Embryonic facial prominence (tissue), 1 donor: Measurements from ENCODE around the gene ADRA2C.

Source experiments
- DNase-seq: peaks from one replicate; pipeline ENCODE4 v3.0.0-alpha.2; 2016; ENCODE audit errors: extremely low spot score

ADRA2C gene

GRCh38 chr4:3766036-3766784, at the start of gene ADRA2C:
Gene ADRA2C (plus strand): TSS chr4:3766385. CDS start chr4:3766607, 222 bp downstream.
- no peak for DNase-seq

- DNase-seq: no peak
These were observed 49.5 kb upstream of the ADRA2C start for GRCh38 chr4:3716631-3717235.

GRCh38 chr4:3717241-3717640, 48.9 kb upstream of the ADRA2C start:
- no peak for DNase-seq

DNA sequence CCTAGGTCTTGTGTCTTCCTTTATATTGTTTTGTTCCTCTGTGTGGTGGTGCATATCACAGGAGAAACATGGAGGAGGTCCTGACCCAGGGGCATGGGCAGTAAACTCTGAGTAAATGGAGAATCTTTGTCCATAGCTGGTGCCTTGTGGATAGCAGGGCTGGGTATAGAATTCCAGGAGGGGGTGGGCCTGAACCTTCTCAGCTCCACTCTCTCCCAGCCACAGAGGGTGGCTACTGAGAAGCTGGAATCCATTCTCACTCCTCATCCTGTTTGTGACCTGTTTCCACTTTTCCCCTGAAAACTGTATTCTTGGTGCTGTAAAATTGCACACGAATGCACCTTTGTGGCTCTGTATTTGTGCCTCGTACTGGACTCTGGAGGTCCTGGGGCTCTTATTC, 47.7 kb upstream of the ADRA2C start:
- DNase-seq: no peak

DNA sequence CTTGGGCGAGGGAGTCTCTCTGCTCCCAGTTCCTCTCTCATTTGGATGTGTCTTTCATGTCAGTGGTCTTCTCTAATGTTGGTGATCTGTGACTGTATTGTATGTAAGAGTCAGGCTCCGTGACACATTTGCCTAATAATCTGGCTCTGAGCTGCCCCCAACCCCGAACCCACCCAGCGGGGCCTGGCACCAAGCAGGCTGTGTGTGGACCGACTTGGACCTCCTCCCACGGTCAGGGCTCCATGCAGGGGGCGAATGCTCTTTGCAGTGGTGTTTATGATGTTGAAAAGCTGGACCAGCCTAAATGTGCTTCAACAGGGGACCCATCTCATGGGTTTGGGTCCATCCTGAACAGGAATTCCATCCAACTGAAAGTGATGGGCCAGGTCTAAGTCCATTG, 47.0 kb upstream of the ADRA2C start:
- DNase-seq: no peak

GRCh38 chr4:3719836-3720235, 46.3 kb upstream of the ADRA2C start:
- DNase-seq: no peak

- DNase-seq: no peak
These were observed 45.7 kb upstream of the ADRA2C start for GRCh38 chr4:3720466-3720865.

DNA sequence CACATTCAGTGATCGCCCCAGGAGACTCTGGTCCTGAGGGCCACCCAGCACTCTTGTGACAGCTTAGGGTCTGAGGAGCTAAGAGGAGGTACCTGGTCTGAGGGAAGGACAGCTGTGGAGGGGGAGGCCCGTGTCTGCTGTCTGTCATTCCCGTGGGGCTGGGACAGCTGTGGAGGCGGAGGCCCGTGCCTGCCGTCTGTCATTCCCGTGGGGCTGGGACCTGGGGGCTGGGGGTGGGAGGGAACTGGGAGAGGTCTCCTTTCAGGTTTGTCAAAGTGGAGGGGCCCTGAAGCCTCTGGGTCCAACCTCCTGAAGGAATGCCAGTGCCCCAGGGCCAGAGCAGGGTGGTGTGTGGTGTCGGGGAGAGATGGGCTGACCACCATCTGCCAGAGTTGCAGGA, 45.0 kb upstream of the ADRA2C start:
- no peak for DNase-seq

DNA sequence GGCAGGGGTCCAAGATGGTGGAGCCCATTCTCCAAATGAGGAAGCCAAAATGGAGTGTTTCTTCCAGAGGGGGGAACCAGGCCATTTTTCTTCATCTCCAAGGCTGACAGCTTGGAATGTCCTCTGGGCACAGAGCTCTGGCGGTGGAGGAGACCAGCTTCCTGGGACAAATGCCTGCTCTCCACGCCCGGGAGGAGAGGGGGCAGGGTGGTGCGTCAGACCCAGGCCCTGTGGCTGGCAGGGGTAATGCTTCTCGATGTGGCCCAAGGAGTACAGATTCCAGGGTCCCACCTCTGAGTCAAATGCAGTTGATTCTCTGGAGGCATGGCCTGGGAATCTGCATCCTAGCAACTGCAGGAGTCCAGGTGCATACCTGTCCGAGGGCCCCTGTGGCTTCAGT, 44.6 kb upstream of the ADRA2C start:
- DNase-seq: no peak

GRCh38 chr4:3722446-3723231, 43.5 kb upstream of the ADRA2C start:
- DNase-seq: no peak

DNA sequence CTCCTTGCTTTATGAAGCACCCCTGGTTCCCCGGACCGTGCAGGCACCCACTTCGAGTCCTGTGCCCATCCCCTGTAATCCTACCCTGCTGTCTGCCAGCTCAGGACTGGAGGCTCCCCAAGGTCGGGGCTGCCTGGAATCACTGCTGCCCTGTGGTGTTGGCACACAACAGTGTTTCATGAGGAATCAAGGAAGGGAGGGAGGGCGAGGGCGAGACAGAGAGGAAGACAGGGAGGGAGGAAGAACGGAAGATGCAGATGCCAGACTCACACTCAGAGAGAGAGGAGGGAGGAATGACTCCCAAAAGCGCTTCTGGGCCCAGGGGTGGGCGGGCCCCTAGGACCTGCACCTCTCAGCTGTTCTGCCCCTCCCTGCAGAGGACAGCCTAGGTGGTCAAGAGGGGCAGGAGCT, 42.9 kb upstream of the ADRA2C start:
- DNase-seq: no peak

DNA sequence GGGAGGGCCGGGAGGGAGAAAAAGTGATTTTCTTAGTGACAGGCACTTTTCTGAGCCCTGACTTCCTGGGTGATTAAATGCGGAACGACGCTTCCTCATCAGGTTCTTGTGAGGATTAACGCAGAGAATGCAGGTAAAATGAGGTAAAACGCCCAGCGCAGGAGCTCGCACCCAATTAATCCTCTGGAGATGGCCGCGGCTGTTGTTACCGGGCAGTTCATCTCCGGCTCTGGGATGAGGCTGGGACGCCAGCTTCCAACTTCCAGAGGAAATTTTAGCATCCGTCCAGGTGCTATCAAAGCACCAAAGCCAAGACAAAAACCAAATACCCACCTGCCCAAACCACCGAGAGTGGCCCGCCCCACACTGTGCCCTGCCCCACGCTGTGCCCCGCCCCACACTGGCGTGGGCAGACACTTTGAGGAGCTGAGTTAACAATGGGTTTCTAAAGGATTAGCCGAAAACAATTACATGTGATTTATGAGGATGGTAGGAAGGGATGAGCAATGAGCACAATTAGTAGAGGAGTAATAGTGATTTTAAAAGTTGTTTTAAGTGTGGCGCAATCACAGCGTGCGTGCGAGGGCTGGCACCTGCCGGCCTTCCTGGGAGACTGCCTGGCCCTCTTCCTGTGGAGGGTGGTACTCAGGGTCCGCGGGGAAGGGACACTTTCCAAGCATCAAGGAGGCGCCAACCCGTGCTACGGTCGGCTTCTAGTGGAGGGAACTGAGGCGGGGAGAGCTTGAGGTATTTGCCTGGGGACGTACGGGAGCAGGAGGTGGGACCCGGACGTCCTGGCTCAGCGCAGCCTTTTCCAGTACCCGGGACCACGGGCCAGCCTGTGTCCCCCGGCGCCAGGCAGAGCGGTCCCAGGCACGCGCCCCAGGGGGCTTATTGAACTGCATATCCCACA, 41.6 kb upstream of the ADRA2C start:
- no peak for DNase-seq

DNA sequence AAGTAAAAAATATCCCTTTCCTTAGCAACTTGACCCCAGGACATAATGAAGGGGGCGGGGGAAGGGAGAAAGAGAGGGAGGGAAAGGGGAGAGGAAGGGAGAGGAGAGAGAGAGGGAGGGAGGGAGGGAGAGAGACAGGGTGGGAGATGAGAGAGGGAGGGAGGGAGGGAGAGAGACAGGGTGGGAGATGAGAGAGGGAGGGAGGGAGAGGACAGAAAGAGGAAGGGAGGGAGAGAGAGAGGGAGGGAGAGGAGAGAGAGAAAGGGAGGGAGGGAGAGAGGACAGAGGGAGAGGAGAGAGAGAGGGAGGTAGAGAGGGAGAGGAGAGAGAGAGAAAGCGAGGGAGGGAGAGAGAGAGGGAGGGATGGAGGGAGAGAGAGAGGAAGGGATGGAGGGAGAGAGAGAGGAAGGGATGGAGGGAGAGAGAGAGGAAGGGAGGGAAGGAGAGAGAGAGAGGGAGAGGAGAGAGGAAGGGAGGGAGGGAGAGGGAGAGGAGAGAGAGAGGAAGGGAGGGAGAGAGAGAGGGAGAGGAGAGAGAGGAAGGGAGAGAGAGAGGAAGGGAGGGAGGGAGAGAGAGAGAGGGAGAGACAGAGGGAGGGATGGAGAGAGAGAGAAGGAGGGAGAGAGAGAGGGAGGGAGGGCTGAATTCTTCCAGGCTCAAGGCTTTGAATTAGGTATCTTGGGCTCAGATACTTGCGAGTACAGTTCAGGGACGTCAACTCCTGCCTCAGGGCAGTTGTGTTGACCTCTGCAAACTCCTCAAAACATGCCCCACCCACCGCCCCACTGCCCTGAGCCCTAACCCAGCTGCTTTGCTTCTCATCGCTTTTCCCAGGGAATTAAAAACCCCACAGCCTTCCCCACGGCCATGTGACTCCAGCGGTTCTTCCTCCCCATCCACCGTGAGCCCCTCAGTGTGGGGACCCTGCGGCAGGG, 40.0 kb upstream of the ADRA2C start:
- DNase-seq: no peak

GRCh38 chr4:3727847-3728469, 38.2 kb upstream of the ADRA2C start:
- no peak for DNase-seq

- DNase-seq: no peak
These were observed 36.9 kb upstream of the ADRA2C start for GRCh38 chr4:3729188-3729881.

GRCh38 chr4:3729882-3730226, 36.3 kb upstream of the ADRA2C start:
- no peak for DNase-seq

GRCh38 chr4:3730422-3731190, 35.6 kb upstream of the ADRA2C start:
- DNase-seq: no peak

- no peak for DNase-seq
These were observed 33.8 kb upstream of the ADRA2C start for GRCh38 chr4:3732076-3733028.
